IPS-15b (cell line): ENCODE data around the gene UCK1.

Experiments
- H3K27me3 ChIP-seq: one replicate; pipeline ENCODE4 v1.6.1; 2013; ENCODE audit warnings: low read length; ENCODE audit not compliant: control insufficient read depth, insufficient read depth
- H3K36me3 ChIP-seq: one replicate; pipeline ENCODE4 v1.6.1; 2013; ENCODE audit warnings: low read length; ENCODE audit not compliant: control insufficient read depth, insufficient read depth
- H3K4me1 ChIP-seq: one replicate; pipeline ENCODE4 v1.6.1; 2013; ENCODE audit warnings: mild to moderate bottlenecking, low read length; ENCODE audit not compliant: control insufficient read depth, insufficient read depth
- H3K4me3 ChIP-seq: one replicate; pipeline ENCODE4 v1.5.1; 2013; ENCODE audit warnings: low read depth, low read length
- H3K9ac ChIP-seq: one replicate; pipeline ENCODE4 v1.6.1; 2013; ENCODE audit warnings: low read depth, mild to moderate bottlenecking, low read length
- H3K9me3 ChIP-seq: one replicate; pipeline ENCODE4 v1.6.1; 2013; ENCODE audit warnings: mild to moderate bottlenecking, low read length; ENCODE audit not compliant: control insufficient read depth, insufficient read depth

UCK1 gene

DNA sequence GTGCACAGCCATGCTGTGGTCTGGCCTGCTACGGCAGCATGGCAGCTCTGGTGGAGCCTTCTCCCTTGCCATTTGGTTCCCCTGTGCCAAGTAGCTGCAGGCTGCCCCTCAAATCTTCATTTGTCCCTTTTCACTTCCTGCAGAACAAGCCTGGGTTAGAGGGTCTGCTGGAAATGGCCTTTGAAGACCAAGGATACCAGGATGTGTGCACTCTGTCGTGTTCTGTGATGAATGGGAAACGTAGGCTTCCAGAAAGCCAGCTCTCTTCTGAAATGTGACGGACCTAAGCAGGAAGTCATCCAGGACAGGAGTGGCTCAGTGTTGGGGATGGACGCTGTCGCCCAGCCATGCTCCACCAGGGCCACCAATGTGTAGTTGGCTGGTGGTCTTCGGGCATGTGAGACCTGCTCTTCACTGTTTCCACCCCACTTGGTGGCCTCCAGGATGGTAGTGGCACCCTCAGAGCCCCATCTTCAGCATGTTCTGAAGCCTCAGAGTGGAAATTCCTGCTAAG, 31.8 kb downstream of the UCK1 start:
- Histone ChIP-seq H3K9me3 (no peaks in the 10 kb centered on the region), H3K4me1 (no peaks in the 10 kb centered on the region), H3K36me3 (peaks cover 59% of the 10 kb centered on the region), H3K4me3 (no peak overlapping the region), H3K27me3 (no peaks in the 10 kb centered on the region), H3K9ac (no peak overlapping the region)

GRCh38 chr9:131496844-131497405, 34.1 kb downstream of the UCK1 start:
- no peak overlapping the region for H3K9ac ChIP-seq
- no peaks in the 10 kb centered on the region for H3K9me3 ChIP-seq
- H3K4me3 ChIP-seq, result no peak overlapping the region
- H3K4me1 ChIP-seq, result no peaks in the 10 kb centered on the region
- no peaks in the 10 kb centered on the region for H3K27me3 ChIP-seq
- H3K36me3 ChIP-seq, result peaks cover 80% of the 10 kb centered on the region

- no peaks in the 10 kb centered on the region for H3K27me3 ChIP-seq
- no peak overlapping the region for H3K4me3 ChIP-seq
- H3K9me3 ChIP-seq, result no peaks in the 10 kb centered on the region
- peaks cover 92% of the 10 kb centered on the region for H3K36me3 ChIP-seq
- no peaks in the 10 kb centered on the region for H3K4me1 ChIP-seq
- H3K9ac ChIP-seq, result no peak overlapping the region
Observed at GRCh38 chr9:131495785-131496184, 35.3 kb downstream of the UCK1 start.

DNA sequence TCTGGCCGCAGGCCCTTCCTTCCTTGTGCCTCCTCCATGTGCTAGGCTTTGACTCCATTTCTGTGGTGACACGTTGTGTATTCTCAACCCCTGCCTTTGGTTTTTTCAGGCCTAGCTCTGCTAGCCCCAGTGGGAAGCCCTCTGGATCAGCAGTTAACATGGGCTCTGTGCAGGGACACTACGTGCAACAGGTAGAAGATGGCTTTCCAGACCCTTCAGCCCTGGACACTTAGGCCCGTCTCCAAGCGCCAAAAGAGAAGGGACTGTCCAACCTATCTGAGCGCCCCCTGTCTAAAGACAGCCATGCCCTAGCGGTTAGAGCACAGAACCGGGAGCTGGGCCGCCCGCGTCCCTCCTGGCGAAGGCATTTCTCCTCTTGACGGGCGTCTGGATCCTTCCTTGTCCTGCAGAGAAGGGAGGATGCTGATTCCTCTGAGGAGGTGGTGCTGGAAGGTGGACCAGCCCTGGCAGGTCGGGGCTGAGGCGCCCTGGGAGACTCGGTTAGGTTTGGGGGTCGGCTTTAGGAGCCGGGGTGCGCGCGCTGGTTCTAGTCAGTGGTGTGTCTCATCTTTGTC, 36.7 kb downstream of the UCK1 start:
- no peaks in the 10 kb centered on the region for H3K27me3 ChIP-seq
- no peaks in the 10 kb centered on the region for H3K4me1 ChIP-seq
- peaks cover 96% of the 10 kb centered on the region for H3K36me3 ChIP-seq
- H3K9ac ChIP-seq, result no peak overlapping the region
- no peak overlapping the region for H3K4me3 ChIP-seq
- no peaks in the 10 kb centered on the region for H3K9me3 ChIP-seq

GRCh38 chr9:131492070-131492469, 39.0 kb downstream of the UCK1 start:
- Histone ChIP-seq H3K36me3 (peaks cover 97% of the 10 kb centered on the region), H3K27me3 (no peaks in the 10 kb centered on the region), H3K4me3 (no peak overlapping the region), H3K9me3 (no peaks in the 10 kb centered on the region), H3K4me1 (no peaks in the 10 kb centered on the region), H3K9ac (no peak overlapping the region)

GRCh38 chr9:131491001-131491710, 39.9 kb downstream of the UCK1 start:
- Histone ChIP-seq H3K4me3 (no peak overlapping the region), H3K9ac (no peak overlapping the region), H3K4me1 (no peaks in the 10 kb centered on the region), H3K27me3 (no peaks in the 10 kb centered on the region), H3K36me3 (peaks cover 97% of the 10 kb centered on the region), H3K9me3 (no peaks in the 10 kb centered on the region)

DNA sequence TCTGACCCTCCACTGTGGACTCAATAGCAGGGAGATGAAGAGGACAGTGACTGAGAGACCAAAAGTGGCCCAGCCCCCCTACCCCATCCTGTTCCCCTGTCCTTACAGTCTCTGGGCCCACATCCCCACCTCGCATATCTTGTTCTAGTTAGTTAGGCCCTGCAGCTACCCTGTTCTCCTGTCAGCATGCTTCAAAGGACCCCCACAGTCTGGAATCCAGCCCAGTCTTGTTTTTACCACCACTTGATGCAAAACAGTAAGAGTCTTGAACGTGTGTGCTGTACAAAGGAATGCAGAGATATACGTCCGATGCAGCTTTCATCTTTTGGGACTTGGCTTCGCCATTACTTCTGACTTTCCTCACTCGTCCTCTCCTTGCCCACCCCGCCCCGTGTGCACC, 40.5 kb downstream of the UCK1 start:
- Histone ChIP-seq H3K27me3 (no peaks in the 10 kb centered on the region), H3K36me3 (peaks cover 98% of the 10 kb centered on the region), H3K9ac (no peak overlapping the region), H3K4me3 (no peak overlapping the region), H3K4me1 (no peaks in the 10 kb centered on the region), H3K9me3 (no peaks in the 10 kb centered on the region)

DNA sequence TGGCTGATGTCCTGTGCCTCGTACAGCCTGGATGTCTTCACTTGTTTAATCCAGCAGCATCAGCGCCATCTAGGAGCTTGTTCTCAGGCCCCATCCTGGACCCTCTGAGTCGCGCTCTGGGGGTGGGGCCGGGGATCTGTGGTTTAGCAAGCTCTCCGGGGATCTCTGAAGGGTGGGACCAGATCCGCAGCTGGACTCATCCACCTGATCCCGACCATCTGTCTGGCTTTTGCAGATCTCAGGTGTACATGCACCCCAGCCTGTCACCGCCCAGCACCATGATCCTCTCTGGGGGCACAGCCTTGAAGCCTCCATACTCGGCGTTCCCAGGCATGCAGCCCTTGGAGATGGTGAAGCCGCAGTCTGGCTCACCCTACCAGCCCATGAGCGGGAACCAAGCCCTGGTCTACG, 43.4 kb downstream of the UCK1 start:
- no peaks in the 10 kb centered on the region for H3K4me1 ChIP-seq
- H3K9ac ChIP-seq, result no peak overlapping the region
- no peaks in the 10 kb centered on the region for H3K9me3 ChIP-seq
- H3K4me3 ChIP-seq, result no peak overlapping the region
- no peaks in the 10 kb centered on the region for H3K27me3 ChIP-seq
- H3K36me3 ChIP-seq, result peaks cover 98% of the 10 kb centered on the region

DNA sequence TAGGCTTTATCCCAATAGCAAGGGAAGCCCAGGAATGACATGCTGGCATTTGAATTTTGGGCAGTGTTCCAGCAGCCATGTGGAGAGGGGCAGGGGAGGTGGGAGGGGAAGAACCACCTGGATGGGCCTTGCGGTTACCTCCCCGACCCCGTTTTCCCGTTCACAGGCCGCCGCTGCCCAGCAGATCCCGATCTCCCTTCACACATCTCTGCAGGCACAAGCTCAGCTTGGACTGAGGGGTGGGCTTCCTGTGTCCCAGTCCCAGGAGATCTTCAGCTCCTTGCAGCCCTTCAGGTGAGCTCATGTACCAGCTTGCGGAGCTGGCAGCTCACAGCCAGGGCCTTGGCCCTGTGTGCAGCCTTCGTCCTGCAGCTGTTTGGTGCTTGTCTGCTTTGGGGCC, 44.1 kb downstream of the UCK1 start:
- no peaks in the 10 kb centered on the region for H3K27me3 ChIP-seq

DNA sequence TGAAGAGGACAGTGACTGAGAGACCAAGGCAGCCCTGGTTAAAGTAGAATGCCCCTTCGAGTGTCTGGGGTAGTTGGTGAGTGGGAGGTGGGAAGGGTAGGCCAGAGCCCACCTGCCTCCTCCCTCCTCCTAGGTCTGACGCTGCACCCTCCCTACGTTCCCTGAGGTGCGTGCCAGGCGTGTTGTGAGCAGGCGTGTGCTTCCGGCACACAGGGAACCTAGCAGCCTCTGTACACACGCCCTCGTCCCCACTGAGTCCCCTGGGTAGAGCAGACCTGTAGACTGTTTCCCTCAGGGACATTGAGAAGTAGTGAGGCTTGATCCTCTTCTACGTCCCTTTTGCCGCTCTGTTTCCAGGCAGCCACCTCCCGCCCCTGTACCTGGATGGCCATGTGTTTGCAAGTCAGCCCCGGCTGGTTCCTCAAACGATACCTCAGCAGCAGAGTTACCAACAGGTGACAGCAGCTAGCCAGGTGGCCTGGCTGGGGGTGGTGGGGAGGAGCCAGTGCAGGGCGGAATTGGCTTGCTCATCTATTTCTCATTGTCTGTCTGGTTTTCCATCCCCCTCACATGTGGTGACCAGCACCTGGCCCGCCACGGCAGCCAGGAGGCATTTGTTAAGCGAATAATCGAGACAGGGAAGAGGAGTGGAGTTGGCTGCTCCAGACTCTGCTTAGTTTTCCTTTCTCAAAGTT, 45.2 kb downstream of the UCK1 start:
- Histone ChIP-seq H3K27me3 (no peaks in the 10 kb centered on the region), H3K9ac (no peak overlapping the region), H3K4me3 (no peak overlapping the region), H3K4me1 (no peaks in the 10 kb centered on the region), H3K36me3 (peaks cover 95% of the 10 kb centered on the region), H3K9me3 (no peaks in the 10 kb centered on the region)

More for the DNA sequence above, 44.1 kb downstream of the UCK1 start:
- Histone ChIP-seq H3K36me3 (peaks cover 98% of the 10 kb centered on the region), H3K4me3 (no peak overlapping the region), H3K9ac (no peak overlapping the region), H3K9me3 (no peaks in the 10 kb centered on the region), H3K4me1 (no peaks in the 10 kb centered on the region)

DNA sequence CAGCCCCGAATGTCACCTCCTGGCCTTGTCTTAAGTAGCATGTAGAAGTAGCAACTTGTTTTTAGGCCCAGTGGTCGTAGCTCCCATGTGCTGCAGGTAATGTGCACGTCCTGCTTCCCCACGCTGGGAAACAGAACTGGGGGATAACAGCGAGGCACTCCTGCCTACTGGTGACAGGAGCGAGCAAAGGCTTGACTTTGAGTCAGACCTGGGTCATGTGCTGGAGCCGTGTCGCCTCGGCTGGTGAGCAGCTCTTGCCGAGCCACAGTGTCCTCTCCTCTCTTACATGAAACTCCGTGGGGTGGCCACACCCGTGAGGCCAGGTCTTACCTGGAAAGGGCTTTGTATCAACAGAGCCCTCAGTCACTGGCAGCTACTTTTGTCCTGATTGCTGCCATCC, 45.9 kb downstream of the UCK1 start:
- peaks cover 94% of the 10 kb centered on the region for H3K36me3 ChIP-seq
- no peaks in the 10 kb centered on the region for H3K4me1 ChIP-seq
- H3K27me3 ChIP-seq, result no peaks in the 10 kb centered on the region
- H3K9ac ChIP-seq, result no peak overlapping the region
- H3K4me3 ChIP-seq, result no peak overlapping the region
- H3K9me3 ChIP-seq, result no peaks in the 10 kb centered on the region
